HepG2 (cell line): Measurements from ENCODE around the gene DLX3. TPM values are rescaled to one million over a fixed set of nuclear protein-coding genes. Genes with fewer than 3 reads are reported as not detected.
A peak's percentile ranks its signal among the peaks of the same experiment; 100 is the strongest.

Experiments
- CCDC6 ChIP-seq: sonication (generic); formaldehyde crosslinking; IDR thresholded peaks from 2 replicates; pipeline ENCODE4 v1.8.1; 2022; ENCODE audit warnings: mild to moderate bottlenecking, missing genetic modification reagents, moderate library complexity
- CHCHD3 ChIP-seq: sonication (generic); formaldehyde crosslinking; IDR thresholded peaks from 2 replicates; pipeline ENCODE4 v1.8.0; 2022; ENCODE audit warnings: mild to moderate bottlenecking, missing genetic modification reagents, moderate library complexity
- ERF ChIP-seq: IDR thresholded peaks from 2 replicates; pipeline ENCODE4 v1.6.1; 2018; ENCODE audit warnings: missing biosample characterization, missing genetic modification reagents
- GATAD1 ChIP-seq: IDR thresholded peaks from 2 replicates; pipeline ENCODE4 v1.6.1; 2016; ENCODE audit warnings: missing genetic modification reagents, missing compliant biosample characterization
- GATAD2A ChIP-seq: IDR thresholded peaks from 2 replicates; pipeline ENCODE4 v1.6.1; 2016
- HNF4A ChIP-seq: sonication (generic); formaldehyde crosslinking; IDR thresholded peaks from 2 replicates; pipeline ENCODE4 v1.4.0; 2020; ENCODE audit warnings: missing genetic modification reagents
- IRF2 ChIP-seq: IDR thresholded peaks from 2 replicates; pipeline ENCODE4 v1.6.1; 2018; ENCODE audit warnings: missing genetic modification reagents, missing compliant biosample characterization
- MYNN ChIP-seq: sonication (generic); formaldehyde crosslinking; IDR thresholded peaks from 2 replicates; pipeline ENCODE4 v1.4.0; 2020; ENCODE audit warnings: mild to moderate bottlenecking, low read depth, missing genetic modification reagents
- REXO4 ChIP-seq: sonication (generic); formaldehyde crosslinking; IDR thresholded peaks from 2 replicates; pipeline ENCODE4 v1.8.0; 2022; ENCODE audit warnings: missing genetic modification reagents, mild to moderate bottlenecking, borderline replicate concordance
- SMARCE1 ChIP-seq: fragments of 450-650 bp; IDR thresholded peaks from 2 replicates; pipeline ENCODE4 v1.6.1; 2017; ENCODE audit warnings: borderline replicate concordance
- SMC3 ChIP-seq: IDR thresholded peaks from 2 replicates; pipeline ENCODE4 v1.6.1; 2011; ENCODE audit warnings: low read length, improper control_type of control experiment
- SRY ChIP-seq: sonication (generic); formaldehyde crosslinking; IDR thresholded peaks from 2 replicates; pipeline ENCODE4 v1.8.0; 2022; ENCODE audit warnings: mild to moderate bottlenecking, missing genetic modification reagents
- ZBTB1 ChIP-seq: sonication (generic); formaldehyde crosslinking; IDR thresholded peaks from 2 replicates; pipeline ENCODE4 v1.4.0; 2020; ENCODE audit warnings: missing genetic modification reagents, borderline replicate concordance
- ZNF326 ChIP-seq: sonication (generic); formaldehyde crosslinking; IDR thresholded peaks from 2 replicates; pipeline ENCODE4 v1.4.0; 2020; ENCODE audit warnings: missing genetic modification reagents, borderline replicate concordance
- ZNF337 ChIP-seq: sonication (generic); formaldehyde crosslinking; IDR thresholded peaks from 2 replicates; pipeline ENCODE4 v1.5.1; 2020; ENCODE audit warnings: missing genetic modification reagents, low read depth, mild to moderate bottlenecking, borderline replicate concordance
- ZNF7 ChIP-seq: IDR thresholded peaks from 2 replicates; pipeline ENCODE4 v1.6.1; 2016; ENCODE audit warnings: missing biosample characterization, missing genetic modification reagents
- ZNF772 ChIP-seq: sonication (generic); formaldehyde crosslinking; IDR thresholded peaks from 2 replicates; pipeline ENCODE4 v1.5.0; 2020; ENCODE audit warnings: mild to moderate bottlenecking, missing genetic modification reagents
- ZNF780A ChIP-seq: sonication (generic); formaldehyde crosslinking; IDR thresholded peaks from 2 replicates; pipeline ENCODE4 v1.8.0; 2022; ENCODE audit warnings: mild to moderate bottlenecking, missing genetic modification reagents, moderate library complexity
- ZNF816 ChIP-seq: sonication (generic); formaldehyde crosslinking; IDR thresholded peaks from 2 replicates; pipeline ENCODE4 v1.8.0; 2022; ENCODE audit warnings: missing genetic modification reagents, mild to moderate bottlenecking, borderline replicate concordance
- polyA plus RNA-seq, 8 experiments: library from polyadenylated mRNA; depleted of rRNA in 3 of 8; stranded (reverse) in 7 of 8; unstranded in 1 of 8; fragments of >200 nt; fragmentation: Illumina TruSeq in 4 of 8; extraction: Trizol in 4 of 8; gene quantifications; 2 replicates each; pipeline versions ENCODE4 v1.2.1 to v1.2.3, GENCODE V29; 2011 to 2016; ENCODE audit warnings: low read depth in 4 of 8, missing spikeins in 1 of 8, mixed read lengths in 1 of 8; ENCODE audit not compliant: insufficient read depth in 1 of 8
- total RNA-seq, 5 experiments: library from RNA; depleted of rRNA; stranded (reverse); fragments of >200 nt; fragmentation: Illumina TruSeq; extraction: Trizol; gene quantifications; 2 replicates each; pipeline ENCODE4 v1.2.3, GENCODE V29; 2016; ENCODE audit warnings: low read depth in 1 of 5
- TF ChIP-seq, protein P1 (sequence below): sonication (generic); formaldehyde crosslinking; IDR thresholded peaks from 2 replicates; pipeline ENCODE4 v1.4.0; 2020; ENCODE audit warnings: missing genetic modification reagents
- TF ChIP-seq, protein P2 (sequence below): sonication (generic); formaldehyde crosslinking; IDR thresholded peaks from 2 replicates; pipeline ENCODE4 v1.5.0; 2020; ENCODE audit warnings: mild to moderate bottlenecking, low read depth, missing genetic modification reagents, borderline replicate concordance
- TF ChIP-seq, protein P3 (sequence below): sonication (generic); formaldehyde crosslinking; IDR thresholded peaks from 2 replicates; pipeline ENCODE4 v1.4.0; 2020; ENCODE audit warnings: mild to moderate bottlenecking, missing genetic modification reagents
- TF ChIP-seq, protein P4 (sequence below): sonication (generic); formaldehyde crosslinking; IDR thresholded peaks from 2 replicates; pipeline ENCODE4 v1.8.0; 2022; ENCODE audit warnings: mild to moderate bottlenecking, missing genetic modification reagents, moderate library complexity
- TF ChIP-seq, protein P5 (sequence below): sonication (generic); formaldehyde crosslinking; conservative IDR thresholded peaks from 2 replicates; pipeline ENCODE4 v1.8.0; 2022; ENCODE audit warnings: missing genetic modification reagents
- TF ChIP-seq, protein P6 (sequence below): sonication (generic); formaldehyde crosslinking; IDR thresholded peaks from 2 replicates; pipeline ENCODE4 v1.4.0; 2020; ENCODE audit warnings: missing genetic modification reagents

The DLX3 gene
- total and polyA plus RNA-seq, 2 of the 13 experiments (the other 11 are each of a cell fraction or from before 2014, with no cell fraction given): 0.03 TPM; not detected in 1

DNA sequence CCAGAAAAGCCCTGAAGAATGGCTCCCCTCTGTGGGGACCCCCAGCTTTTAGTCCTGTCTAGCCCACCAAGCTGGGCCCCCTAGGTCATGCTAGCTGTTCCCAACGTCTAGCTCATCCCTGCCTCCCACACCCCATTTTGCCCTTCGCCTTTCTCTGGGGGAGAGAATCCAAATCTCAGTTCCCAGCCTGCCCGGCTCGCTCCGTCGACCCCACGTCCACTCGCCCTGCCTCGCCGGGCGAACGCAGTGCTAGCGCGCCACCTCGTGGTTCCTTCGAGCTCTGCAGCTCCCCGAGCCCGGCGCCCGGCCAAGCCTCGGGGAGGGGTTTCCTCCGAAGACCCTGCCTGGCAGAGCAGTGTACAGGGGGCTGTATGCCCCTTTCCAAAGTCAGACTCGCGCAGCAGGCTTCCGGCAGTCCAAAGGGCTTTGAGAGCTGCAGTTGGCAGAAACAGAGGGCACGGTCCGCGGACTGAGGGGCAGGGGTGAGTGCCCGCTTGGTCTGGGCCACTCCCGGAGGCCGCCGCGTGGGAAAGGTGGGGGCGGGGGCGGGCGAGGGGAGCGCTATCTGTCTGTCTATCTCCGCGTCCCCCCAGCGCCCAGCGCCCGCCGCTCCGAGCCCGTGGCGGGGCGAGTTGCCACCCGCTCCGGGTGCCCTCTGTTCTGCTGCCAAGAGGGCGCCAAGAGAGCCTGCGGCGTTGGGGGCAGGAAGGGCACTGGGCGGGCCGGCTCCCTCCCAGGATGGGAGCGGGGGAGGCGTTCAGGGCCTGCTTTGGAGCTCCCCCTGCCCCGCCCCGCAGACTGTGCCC, 1.7 kb upstream of the DLX3 start (continued):
- TF ChIP-seq ZNF326 (CRISPR knock-in tag) (no peak), SRY (CRISPR knock-in tag) (no peak), REXO4 (CRISPR knock-in tag) (no peak), ZNF337 (no peak), ERF (CRISPR knock-in tag) (peak; percentile 26; the same call in 1 of the 2 replicates), GATAD2A (CRISPR knock-in tag) (peak; percentile 51; the same call in 1 of the 2 replicates), CCDC6 (peak; percentile 78; the same call in 1 of the 2 replicates), HNF4A (CRISPR knock-in tag) (0 out of 2 replicates have a peak, but pooled peaks have one; percentile 11), ZNF780A (CRISPR knock-in tag) (peak; percentile 79; the same call in 1 of the 2 replicates), SMARCE1 (no peak), CHCHD3 (CRISPR knock-in tag) (0 out of 2 replicates have a peak, but pooled peaks have one; percentile 22), ZNF816 (CRISPR knock-in tag) (no peak), IRF2 (CRISPR knock-in tag) (peak; percentile 56), MYNN (CRISPR knock-in tag) (peak; percentile 68; the same call in 1 of the 2 replicates), SMC3 (peak; percentile 84; the same call in 1 of the 2 replicates), ZBTB1 (CRISPR knock-in tag) (no peak), GATAD1 (CRISPR knock-in tag) (no peak), ZNF772 (CRISPR knock-in tag) (no peak), ZNF7 (no peak)
- TF ChIP-seq, protein P1, sequence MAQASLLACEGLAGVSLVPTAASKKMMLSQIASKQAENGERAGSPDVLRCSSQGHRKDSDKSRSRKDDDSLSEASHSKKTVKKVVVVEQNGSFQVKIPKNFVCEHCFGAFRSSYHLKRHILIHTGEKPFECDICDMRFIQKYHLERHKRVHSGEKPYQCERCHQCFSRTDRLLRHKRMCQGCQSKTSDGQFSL (CRISPR knock-in tag): peak; percentile 73; the same call in 1 of the 2 replicates
- TF ChIP-seq, protein P2, sequence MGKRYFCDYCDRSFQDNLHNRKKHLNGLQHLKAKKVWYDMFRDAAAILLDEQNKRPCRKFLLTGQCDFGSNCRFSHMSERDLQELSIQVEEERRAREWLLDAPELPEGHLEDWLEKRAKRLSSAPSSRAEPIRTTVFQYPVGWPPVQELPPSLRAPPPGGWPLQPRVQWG (CRISPR knock-in tag): no peak
- TF ChIP-seq, protein P3, sequence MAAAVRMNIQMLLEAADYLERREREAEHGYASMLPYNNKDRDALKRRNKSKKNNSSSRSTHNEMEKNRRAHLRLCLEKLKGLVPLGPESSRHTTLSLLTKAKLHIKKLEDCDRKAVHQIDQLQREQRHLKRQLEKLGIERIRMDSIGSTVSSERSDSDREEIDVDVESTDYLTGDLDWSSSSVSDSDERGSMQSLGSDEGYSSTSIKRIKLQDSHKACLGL (CRISPR knock-in tag): 0 out of 2 replicates have a peak, but pooled peaks have one; percentile 31
- TF ChIP-seq, protein P4, sequence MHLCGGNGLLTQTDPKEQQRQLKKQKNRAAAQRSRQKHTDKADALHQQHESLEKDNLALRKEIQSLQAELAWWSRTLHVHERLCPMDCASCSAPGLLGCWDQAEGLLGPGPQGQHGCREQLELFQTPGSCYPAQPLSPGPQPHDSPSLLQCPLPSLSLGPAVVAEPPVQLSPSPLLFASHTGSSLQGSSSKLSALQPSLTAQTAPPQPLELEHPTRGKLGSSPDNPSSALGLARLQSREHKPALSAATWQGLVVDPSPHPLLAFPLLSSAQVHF (CRISPR knock-in tag): peak; percentile 76; the same call in 1 of the 2 replicates
- TF ChIP-seq, protein P5, sequence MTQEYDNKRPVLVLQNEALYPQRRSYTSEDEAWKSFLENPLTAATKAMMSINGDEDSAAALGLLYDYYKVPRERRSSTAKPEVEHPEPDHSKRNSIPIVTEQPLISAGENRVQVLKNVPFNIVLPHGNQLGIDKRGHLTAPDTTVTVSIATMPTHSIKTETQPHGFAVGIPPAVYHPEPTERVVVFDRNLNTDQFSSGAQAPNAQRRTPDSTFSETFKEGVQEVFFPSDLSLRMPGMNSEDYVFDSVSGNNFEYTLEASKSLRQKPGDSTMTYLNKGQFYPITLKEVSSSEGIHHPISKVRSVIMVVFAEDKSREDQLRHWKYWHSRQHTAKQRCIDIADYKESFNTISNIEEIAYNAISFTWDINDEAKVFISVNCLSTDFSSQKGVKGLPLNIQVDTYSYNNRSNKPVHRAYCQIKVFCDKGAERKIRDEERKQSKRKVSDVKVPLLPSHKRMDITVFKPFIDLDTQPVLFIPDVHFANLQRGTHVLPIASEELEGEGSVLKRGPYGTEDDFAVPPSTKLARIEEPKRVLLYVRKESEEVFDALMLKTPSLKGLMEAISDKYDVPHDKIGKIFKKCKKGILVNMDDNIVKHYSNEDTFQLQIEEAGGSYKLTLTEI (CRISPR knock-in tag): no peak
- TF ChIP-seq, protein P6, sequence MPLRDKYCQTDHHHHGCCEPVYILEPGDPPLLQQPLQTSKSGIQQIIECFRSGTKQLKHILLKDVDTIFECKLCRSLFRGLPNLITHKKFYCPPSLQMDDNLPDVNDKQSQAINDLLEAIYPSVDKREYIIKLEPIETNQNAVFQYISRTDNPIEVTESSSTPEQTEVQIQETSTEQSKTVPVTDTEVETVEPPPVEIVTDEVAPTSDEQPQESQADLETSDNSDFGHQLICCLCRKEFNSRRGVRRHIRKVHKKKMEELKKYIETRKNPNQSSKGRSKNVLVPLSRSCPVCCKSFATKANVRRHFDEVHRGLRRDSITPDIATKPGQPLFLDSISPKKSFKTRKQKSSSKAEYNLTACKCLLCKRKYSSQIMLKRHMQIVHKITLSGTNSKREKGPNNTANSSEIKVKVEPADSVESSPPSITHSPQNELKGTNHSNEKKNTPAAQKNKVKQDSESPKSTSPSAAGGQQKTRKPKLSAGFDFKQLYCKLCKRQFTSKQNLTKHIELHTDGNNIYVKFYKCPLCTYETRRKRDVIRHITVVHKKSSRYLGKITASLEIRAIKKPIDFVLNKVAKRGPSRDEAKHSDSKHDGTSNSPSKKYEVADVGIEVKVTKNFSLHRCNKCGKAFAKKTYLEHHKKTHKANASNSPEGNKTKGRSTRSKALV: 0 out of 2 replicates have a peak, but pooled peaks have one; percentile 35
